Measurements from ENCODE around the gene SETDB1.

SETDB1 gene

GRCh38 chr1:151007853-151008243 lies 81.7 kb downstream of the SETDB1 start:
- Histone ChIP-seq H3K4me3 (ENCODE audit: low read length) (peak overlapping the region; percentile 48), H3K4me1 (ENCODE audit: control insufficient read depth, insufficient read depth, low read length) (peaks cover 45% of the 10 kb centered on the region), H3K27me3 (ENCODE audit: control insufficient read depth, insufficient read depth, low read length) (no peaks in the 10 kb centered on the region), H3K9ac (ENCODE audit: low read depth, low read length) (peak overlapping the region; percentile 32), H3K36me3 (ENCODE audit: insufficient read depth, low read length) (no peaks in the 10 kb centered on the region), H3K9me3 (replicated peaks; ENCODE audit: low read length) (no peaks in the 10 kb centered on the region), H3K4me2 (ENCODE audit: low read length) (peak overlapping the region; percentile 91)

DNA sequence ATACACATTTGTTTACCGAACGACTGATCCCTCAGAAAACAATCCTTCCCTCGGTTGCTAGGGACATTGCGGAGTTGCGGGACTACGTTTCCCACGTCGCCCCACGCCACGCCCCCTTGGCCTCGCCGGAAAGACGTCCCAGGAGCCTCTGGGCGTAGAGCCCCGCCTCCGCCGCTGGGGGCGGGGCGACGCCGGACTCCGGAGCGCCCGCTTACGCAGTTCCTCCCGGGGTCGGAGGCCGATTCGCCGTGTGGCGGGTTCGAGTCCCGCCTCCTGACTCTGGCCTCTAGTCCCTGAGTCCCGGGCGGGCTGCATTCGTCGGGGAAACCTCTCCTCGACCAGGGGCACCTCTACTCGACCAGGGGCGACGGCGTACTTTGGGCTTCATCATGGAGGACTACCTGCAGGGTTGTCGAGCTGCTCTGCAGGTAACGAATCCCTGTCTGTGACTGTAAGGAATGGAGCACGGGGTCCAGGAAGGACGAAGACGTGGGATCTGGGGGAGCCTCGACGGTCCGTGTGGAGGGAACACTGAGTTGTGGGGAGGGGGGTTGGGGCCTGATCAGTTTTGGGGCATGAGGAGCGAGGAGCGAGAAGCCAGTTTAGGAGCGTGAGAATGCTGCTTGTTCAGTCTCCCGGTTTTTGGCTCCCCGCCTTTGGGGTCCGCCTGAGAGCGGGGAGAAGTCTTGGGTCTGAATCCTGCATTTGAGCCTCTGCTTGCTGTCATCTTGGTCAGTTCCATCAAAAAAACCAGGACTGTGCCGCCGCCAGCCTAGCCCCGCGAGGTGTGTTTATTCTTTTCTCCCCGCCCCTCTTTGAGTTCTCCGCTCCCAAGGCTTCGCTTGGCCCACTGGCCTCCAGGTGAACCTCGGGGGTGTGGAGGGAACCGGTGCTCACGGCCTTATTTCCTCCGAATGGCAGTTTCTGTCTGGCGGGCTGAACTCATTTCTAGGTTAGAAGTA lies 82.4 kb downstream of the SETDB1 start, which contains the start of gene PRUNE1:
TSS of gene PRUNE1 (plus strand) at position 206 of the 962 bp plus-strand sequence. CDS start at position 390, 184 bp downstream.
- Histone ChIP-seq H3K27me3 (ENCODE audit: control insufficient read depth, insufficient read depth, low read length) (no peaks in the 10 kb centered on the region), H3K4me2 (ENCODE audit: low read length) (peak within 1 kb of the TSS; percentile 91), H3K36me3 (ENCODE audit: insufficient read depth, low read length) (no peaks in the 10 kb centered on the region), H3K9me3 (replicated peaks; ENCODE audit: low read length) (no peaks in the 10 kb centered on the region), H3K4me3 (ENCODE audit: low read length) (peak within 1 kb of the TSS; percentile 87), H3K9ac (ENCODE audit: low read depth, low read length) (peak within 1 kb of the TSS; percentile 87), H3K4me1 (ENCODE audit: control insufficient read depth, insufficient read depth, low read length) (peaks cover 45% of the 10 kb centered on the region)

DNA sequence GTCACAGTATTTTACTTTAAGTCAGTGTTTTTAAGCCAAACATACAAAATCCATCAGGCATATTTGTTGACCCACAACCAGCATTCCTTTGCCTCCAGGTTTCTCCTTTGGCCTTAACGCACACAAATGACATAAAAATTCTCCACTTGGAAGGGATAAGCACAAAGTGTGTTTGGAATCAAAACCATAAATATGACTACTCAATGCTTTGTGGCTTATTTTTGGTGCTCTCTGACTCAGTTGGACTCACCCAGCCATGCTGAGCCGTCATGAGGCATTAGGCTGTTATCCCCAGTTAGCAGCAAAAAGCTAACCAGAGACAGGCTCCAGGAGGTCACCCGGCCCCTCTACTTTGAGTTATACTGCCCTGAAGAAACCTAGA lies 83.0 kb downstream of the SETDB1 start:
- H3K36me3 ChIP-seq (ENCODE audit: insufficient read depth, low read length): no peaks in the 10 kb centered on the region
- H3K9me3 ChIP-seq (replicated peaks; ENCODE audit: low read length): no peaks in the 10 kb centered on the region
- peaks cover 45% of the 10 kb centered on the region for H3K4me1 ChIP-seq (ENCODE audit: control insufficient read depth, insufficient read depth, low read length)
- peak overlapping the region; percentile 91 for H3K4me2 ChIP-seq (ENCODE audit: low read length)
- H3K9ac ChIP-seq (ENCODE audit: low read depth, low read length): peak overlapping the region; percentile 87
- no peaks in the 10 kb centered on the region for H3K27me3 ChIP-seq (ENCODE audit: control insufficient read depth, insufficient read depth, low read length)
- H3K4me3 ChIP-seq (ENCODE audit: low read length): peak overlapping the region; percentile 87

GRCh38 chr1:151009674-151010345 lies 83.6 kb downstream of the SETDB1 start:
- Histone ChIP-seq H3K9me3 (replicated peaks; ENCODE audit: low read length) (no peaks in the 10 kb centered on the region), H3K4me3 (ENCODE audit: low read length) (peak overlapping the region; percentile 87), H3K4me1 (ENCODE audit: control insufficient read depth, insufficient read depth, low read length) (peaks cover 44% of the 10 kb centered on the region), H3K27me3 (ENCODE audit: control insufficient read depth, insufficient read depth, low read length) (no peaks in the 10 kb centered on the region), H3K9ac (ENCODE audit: low read depth, low read length) (peak overlapping the region; percentile 87), H3K4me2 (ENCODE audit: low read length) (peak overlapping the region; percentile 91), H3K36me3 (ENCODE audit: insufficient read depth, low read length) (no peaks in the 10 kb centered on the region)

- no peaks in the 10 kb centered on the region for H3K9me3 ChIP-seq (replicated peaks; ENCODE audit: low read length)
- H3K4me1 ChIP-seq (ENCODE audit: control insufficient read depth, insufficient read depth, low read length): peaks cover 41% of the 10 kb centered on the region
- no peak overlapping the region for H3K4me2 ChIP-seq (ENCODE audit: low read length)
- H3K36me3 ChIP-seq (ENCODE audit: insufficient read depth, low read length): no peaks in the 10 kb centered on the region
- H3K9ac ChIP-seq (ENCODE audit: low read depth, low read length): no peak overlapping the region
- H3K4me3 ChIP-seq (ENCODE audit: low read length): no peak overlapping the region
- H3K27me3 ChIP-seq (ENCODE audit: control insufficient read depth, insufficient read depth, low read length): no peaks in the 10 kb centered on the region
These were observed 84.2 kb downstream of the SETDB1 start for GRCh38 chr1:151010346-151010726.

DNA sequence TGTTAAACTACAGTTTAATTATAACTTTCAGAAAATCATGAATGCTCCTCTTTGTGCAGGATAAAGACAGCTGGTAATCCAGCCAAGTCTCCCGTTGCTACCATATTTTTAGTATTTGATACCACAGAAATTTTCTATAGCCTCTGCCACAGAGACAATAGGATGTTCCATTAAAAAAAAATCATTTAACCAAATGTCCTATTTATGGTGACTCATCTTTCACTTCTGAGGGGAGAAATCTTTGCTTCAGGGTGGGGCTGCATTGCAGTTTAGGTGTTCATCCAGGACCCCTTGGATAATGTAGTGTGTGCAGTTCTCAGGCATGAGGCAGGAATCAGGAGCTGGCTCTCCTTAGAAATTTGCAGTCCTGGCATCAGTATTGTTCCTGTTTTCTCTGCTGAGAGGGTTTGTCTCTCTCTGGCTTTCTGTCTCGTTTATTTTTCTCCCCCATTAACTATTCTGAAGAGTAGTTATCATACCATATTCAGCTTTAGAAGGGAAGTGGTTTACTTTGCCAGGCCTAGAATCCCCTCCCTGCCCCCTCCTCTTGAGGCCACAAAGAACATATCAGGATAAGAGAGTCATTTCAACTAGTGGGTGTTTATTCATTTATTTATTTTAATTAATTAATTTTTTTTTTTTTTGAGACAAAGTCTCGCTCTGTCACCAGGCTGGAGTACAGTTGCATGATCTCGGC lies 85.1 kb downstream of the SETDB1 start:
- peaks cover 31% of the 10 kb centered on the region for H3K4me1 ChIP-seq (ENCODE audit: control insufficient read depth, insufficient read depth, low read length)
- H3K9me3 ChIP-seq (replicated peaks; ENCODE audit: low read length): no peaks in the 10 kb centered on the region
- H3K4me2 ChIP-seq (ENCODE audit: low read length): no peak overlapping the region
- H3K4me3 ChIP-seq (ENCODE audit: low read length): no peak overlapping the region
- no peaks in the 10 kb centered on the region for H3K36me3 ChIP-seq (ENCODE audit: insufficient read depth, low read length)
- no peak overlapping the region for H3K9ac ChIP-seq (ENCODE audit: low read depth, low read length)
- no peaks in the 10 kb centered on the region for H3K27me3 ChIP-seq (ENCODE audit: control insufficient read depth, insufficient read depth, low read length)

DNA sequence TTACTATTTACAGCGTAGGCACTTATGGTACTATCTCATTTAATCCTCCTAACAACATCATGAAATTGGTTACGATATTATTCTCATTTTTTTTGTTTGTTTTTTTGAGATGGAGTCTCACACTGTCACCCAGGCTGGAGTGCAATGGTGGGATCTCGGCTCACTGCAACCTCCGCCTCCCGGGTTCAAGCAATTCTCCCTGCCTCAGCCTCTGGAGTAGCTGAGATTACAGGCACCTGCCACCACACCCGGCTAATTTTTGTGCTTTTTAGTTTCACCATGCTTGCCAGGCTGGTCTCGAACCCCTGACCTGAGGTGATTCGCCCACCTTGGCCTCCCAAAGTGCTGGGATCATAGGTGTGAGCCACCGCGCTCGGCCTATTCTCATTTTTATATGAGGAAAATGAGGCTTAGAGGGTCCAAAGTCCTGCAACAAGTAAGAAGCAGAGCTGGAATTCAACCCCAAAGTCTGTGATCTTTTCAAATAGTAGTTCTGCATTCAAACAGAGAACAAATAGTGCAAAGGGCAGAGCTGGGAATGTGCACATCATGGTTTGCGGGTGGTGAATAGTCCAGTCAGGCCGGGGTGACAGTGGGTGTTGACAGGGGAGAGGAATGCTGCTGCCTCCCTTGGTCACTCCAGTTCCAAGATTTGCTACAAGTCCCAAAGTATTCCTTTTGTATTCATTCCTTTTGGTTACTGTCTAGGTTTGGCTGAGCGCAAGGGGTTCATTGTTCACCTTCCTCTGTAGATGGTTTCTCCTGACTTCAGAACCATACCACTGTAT lies 86.7 kb downstream of the SETDB1 start:
- no peak overlapping the region for H3K4me3 ChIP-seq (ENCODE audit: low read length)
- H3K4me1 ChIP-seq (ENCODE audit: control insufficient read depth, insufficient read depth, low read length): peaks cover 19% of the 10 kb centered on the region
- H3K27me3 ChIP-seq (ENCODE audit: control insufficient read depth, insufficient read depth, low read length): no peaks in the 10 kb centered on the region
- H3K36me3 ChIP-seq (ENCODE audit: insufficient read depth, low read length): no peaks in the 10 kb centered on the region
- H3K4me2 ChIP-seq (ENCODE audit: low read length): no peak overlapping the region
- H3K9me3 ChIP-seq (replicated peaks; ENCODE audit: low read length): no peaks in the 10 kb centered on the region
- H3K9ac ChIP-seq (ENCODE audit: low read depth, low read length): no peak overlapping the region

DNA sequence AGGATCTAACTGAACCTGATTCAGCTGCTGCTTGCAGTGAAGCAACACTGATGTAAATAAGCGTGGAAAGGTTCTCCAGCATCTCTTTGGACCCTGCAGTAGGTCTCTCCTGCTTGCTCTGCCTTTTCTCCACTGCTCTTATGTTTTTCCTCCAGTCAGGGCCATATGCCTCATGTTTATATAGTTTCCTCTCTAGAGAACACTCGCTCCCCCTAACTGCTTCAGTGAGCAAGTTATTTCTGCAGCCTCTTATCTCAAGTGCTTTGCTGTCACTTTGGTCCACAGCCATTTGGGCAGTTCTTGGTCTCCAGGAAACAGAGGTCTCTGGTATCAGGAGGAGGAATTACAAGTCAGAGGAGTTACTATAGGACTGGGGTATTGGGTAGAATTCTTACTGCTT lies 87.4 kb downstream of the SETDB1 start:
- peaks cover 17% of the 10 kb centered on the region for H3K4me1 ChIP-seq (ENCODE audit: control insufficient read depth, insufficient read depth, low read length)
- no peak overlapping the region for H3K9ac ChIP-seq (ENCODE audit: low read depth, low read length)
- no peaks in the 10 kb centered on the region for H3K9me3 ChIP-seq (replicated peaks; ENCODE audit: low read length)
- no peak overlapping the region for H3K4me2 ChIP-seq (ENCODE audit: low read length)
- H3K36me3 ChIP-seq (ENCODE audit: insufficient read depth, low read length): no peaks in the 10 kb centered on the region
- H3K4me3 ChIP-seq (ENCODE audit: low read length): no peak overlapping the region
- no peaks in the 10 kb centered on the region for H3K27me3 ChIP-seq (ENCODE audit: control insufficient read depth, insufficient read depth, low read length)
